ENCODE measurements around the gene NAIF1.
"Not testable (repeated sequence)": the region's sequence is repeated elsewhere in the genome, so short reads cannot be mapped to it uniquely, and the experiment has no call there.

NAIF1 gene

DNA sequence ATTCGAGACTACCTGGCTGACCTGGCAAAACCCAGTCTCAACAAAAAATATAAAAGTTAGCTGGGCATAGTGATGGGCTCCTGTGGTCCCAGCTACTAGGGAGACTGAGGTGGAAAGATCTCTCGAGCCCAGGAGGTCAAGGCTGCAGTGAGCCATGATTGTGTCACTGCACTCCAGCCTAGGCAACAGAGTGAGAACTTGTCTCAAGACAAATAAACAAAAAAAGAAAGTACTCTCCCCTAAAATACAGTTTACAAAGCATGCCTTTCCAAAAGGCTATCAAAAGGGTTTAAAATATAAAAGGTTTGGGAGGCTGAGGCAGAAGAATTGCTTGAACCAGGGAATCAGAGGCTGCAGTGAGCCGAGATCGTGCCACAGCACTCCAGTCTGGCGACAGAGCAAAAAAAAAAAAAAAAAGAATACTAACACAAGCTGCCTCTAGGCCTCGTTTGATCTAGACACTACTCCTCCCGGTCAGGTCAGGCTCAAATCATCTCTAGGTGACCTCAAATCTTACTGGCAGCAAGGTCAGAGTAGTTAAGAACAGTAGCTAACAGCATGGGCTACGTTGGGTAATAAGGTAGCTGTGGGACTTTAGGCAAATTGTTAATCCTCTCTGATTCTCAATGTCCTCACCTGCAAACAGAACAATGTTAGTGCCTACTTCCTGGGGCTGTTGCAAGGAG, 9.3 kb downstream of the NAIF1 start:
- no peak for DNase-seq (ENCODE audit: low read depth)

DNA sequence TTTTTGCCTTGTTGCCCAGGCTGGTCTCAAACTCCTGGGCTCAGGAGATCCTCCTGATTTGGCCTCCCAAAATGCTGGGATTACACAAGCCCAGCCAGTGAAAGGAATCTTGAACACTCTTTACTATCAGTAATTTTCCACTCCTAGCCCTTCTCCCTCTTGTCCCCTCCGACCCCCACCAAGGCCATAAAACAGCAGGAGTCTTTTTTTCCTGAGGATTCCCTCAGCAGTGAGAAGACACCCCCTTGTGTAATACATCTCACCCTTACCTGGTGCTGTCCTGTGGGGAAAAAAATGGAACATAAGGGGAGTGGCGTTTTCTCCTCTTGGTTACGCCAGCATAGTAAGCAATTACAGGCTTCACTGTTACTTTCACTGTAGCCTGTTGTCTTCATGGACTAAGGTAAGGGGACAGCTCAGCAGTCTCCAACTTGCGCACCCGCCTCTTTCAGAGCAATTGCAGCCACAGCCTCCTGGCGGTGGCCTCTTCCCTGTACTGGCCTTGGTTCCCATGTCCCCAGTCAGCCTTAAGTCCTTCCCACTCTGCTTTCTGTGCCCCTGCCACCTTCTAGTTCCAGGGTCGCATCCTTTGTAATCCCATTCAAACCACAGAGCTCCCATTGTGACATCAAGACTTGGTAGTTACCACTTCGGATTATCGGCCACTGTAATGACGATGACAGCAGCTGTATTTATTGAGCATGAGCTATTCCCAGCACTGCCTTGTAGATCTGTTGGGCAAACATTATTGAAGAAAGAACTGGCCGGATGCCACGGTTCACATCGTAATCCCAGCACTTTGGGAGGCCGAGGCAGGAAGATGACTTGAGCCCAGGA, 10.0 kb downstream of the NAIF1 start:
- DNase-seq (ENCODE audit: low read depth) = no peak

GRCh38 chr9:128056086-128056485, 11.0 kb downstream of the NAIF1 start:
- no peak for DNase-seq (ENCODE audit: low read depth)

DNA sequence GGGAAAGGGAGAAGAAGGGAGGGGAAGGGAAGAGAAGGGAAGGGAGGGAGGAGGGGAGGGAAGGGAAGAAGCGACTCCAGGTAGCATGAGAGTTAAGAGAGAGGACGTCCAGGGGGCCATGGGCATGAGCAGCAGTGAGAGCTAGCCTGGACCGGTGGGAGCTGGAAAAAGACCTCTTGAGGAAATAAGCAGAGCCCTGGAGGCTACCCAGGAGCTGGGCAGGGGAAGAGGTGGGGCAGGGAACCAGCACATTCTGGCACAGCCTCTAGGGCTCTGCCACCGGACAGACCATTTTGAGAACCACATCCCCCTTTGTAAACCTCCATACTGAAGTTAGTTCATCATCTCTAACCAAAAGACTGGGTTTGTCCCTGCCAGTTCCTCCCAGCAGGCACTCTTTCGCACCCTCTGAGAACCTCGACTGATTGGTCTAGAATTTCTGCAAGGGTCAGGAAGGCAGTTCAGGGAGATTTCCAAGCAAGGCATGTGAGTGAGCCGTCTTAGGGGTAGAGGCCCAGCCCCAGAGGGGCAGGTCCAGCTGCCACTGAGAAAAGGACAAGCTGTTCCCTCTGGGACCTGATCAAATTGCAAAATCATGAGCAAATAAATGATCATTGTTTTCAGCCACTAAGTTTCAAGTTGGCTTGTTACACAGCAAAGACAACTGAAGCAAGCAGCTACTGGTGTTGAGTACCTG, 11.6 kb downstream of the NAIF1 start:
- no peak for DNase-seq (ENCODE audit: low read depth)

DNA sequence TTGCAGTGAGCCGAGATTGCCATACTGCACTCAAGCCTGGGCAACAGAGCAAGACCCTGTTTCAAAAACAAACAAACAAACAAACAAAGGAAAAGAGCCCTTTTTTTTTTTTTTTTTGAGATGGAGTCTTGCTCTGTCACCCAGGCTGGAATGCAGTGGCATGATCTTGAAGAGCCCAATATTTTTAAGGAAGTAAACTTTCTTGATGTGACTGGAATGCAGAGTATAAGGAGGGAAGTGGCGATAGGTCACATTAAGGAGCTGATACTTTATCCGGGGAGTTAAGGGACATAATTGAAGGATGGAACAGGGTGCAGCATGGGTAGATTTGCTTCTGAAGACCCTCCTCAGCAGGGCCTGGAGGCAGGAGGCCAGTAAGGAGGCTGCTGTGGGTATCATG, 13.0 kb downstream of the NAIF1 start:
- DNase-seq (ENCODE audit: low read depth) = no peak

GRCh38 chr9:128053560-128053959, 13.6 kb downstream of the NAIF1 start:
- no peak for DNase-seq (ENCODE audit: low read depth)

- no peak for DNase-seq (ENCODE audit: low read depth)
Observed at GRCh38 chr9:128051932-128052709, 15.0 kb downstream of the NAIF1 start.

DNA sequence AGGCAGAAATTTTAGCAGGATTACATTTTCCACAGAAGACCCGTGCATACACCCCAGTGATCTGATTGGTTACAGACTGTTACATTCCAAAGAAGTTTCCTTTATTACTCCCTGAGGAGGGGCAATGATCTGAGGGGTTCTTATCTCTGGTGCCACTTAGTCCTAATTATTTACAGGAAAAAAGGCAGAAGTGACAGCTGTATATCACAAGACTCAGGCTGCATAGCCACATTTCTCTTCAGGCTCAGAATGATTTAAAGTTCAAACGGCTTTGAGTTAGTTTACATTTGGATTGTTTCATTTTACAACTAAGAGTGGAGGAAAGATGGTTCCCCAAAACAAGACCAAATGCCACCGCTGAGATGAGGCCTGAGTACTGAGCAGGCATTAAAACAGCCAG, 17.3 kb downstream of the NAIF1 start:
- no peak for DNase-seq (ENCODE audit: low read depth)

- no peak for DNase-seq (ENCODE audit: low read depth)
Observed at GRCh38 chr9:128048663-128049062, 18.5 kb downstream of the NAIF1 start.

- DNase-seq (ENCODE audit: low read depth) = no peak
Observed at GRCh38 chr9:128047231-128047630, 19.9 kb downstream of the NAIF1 start.

DNA sequence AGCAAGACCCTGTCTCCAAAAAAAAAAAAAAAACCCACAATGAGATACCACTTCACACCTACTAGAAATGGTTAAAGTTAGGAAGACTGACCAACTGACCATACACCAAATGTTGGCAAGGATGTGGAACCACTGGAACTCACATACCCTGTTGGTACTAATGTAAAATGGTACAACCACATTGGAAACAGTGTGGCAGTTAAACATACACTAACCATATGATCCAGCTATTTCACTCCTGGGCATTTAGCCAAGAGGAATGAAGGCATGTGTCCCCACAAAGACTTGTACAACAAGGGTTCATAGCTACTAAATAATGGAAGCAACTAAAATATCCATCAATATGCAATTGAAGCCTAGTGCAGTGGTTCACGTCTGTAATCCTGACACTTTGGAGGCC, 21.3 kb downstream of the NAIF1 start:
- no peak for DNase-seq (ENCODE audit: low read depth)

DNA sequence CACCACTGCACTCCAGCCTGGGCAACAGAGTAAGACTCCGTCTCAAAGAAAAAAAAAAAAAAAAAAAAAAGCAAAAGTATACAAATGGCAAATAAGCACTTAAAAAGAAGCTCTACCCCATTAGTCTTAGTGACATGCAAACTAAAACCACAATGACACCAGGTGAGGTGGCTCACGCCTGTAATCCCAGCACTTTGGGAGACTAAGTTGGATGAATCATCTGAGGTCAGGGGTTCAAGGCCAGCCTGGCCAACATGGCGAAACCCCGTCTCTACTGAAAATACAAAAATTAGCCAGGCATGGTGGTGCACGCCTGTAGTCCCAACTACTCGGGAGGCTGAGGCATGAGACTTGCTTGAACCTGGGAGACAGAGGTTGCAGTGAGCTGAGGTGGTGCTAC, 21.7 kb downstream of the NAIF1 start:
- DNase-seq (ENCODE audit: low read depth) = not testable (repeated sequence)

- DNase-seq (ENCODE audit: low read depth) = no peak
Observed at GRCh38 chr9:128043467-128043868, 23.7 kb downstream of the NAIF1 start.

DNA sequence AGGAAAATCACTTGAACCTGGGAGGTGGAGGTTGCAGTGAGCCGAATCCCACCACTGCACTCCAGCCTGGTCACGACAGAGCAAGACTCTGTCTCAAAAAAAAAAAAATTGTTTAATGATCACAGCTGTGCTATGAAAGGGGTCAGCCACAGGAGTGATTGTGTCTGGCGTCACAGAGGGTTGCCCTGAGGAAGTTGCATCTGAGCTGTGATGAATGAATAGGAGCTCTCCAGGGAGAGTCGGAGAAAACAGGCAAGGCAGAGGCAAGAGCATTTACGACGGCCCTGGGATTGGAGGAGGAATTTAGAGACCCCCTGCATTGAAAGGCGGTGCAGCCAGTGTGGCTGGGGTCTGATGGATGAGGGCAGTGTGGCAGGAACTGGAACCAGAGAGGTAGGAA, 25.1 kb downstream of the NAIF1 start:
- DNase-seq (ENCODE audit: low read depth) = no peak

GRCh38 chr9:128040783-128041182, 26.3 kb downstream of the NAIF1 start:
- not testable (repeated sequence) for DNase-seq (ENCODE audit: low read depth)

DNA sequence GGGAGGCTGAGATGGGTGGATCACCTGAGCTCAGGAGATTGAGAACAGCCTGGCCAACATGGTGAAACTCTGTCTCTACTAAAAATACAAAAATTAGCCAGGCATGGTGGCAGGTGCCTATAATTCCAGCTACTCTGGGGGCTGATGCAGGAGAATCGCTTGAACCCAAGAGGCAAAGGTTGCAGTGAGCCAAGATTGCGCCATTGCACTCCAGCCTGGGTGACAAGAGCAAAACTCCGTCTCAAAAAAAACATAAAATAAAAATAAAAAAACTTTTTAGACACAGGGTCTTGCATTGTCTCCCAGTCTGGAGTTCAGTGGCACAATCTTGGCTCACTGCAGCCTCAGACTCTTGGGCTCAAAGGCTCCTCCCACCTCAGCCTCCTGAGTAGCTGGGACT, 30.6 kb downstream of the NAIF1 start:
- DNase-seq (ENCODE audit: low read depth) = not testable (repeated sequence)

GRCh38 chr9:128034821-128035652, 32.1 kb downstream of the NAIF1 start:
- no peak for DNase-seq (ENCODE audit: low read depth)

- no peak for DNase-seq (ENCODE audit: low read depth)
Observed at GRCh38 chr9:128033609-128034008, 33.5 kb downstream of the NAIF1 start.

DNA sequence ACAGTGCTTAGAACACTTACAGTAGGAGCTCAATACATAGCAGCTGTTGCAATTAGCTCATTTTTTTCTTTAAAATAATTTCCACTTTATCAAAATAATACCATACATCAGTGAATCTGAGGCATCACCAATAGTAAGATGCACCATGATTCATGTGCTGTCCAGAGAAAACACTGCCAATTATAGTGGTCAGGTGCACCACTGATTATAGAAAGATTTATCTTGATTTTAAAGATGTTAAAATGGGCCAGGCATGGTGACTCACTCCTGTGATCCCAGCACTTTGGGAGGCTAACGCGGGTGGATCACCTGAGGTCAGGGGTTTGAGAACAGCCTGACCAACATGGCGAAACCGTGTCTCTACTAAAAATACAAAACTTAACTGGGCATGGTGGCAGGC, 39.4 kb downstream of the NAIF1 start:
- no peak for DNase-seq (ENCODE audit: low read depth)

- no peak for DNase-seq (ENCODE audit: low read depth)
Observed at GRCh38 chr9:128026773-128027541, 40.2 kb downstream of the NAIF1 start.
